HG02642 (cell line): ENCODE results near the gene KRT1.

Source experiments
- ATAC-seq: cut with Tn5 transposase; IDR thresholded peaks from one replicate; pipeline ENCODE4 v1.9.1; 2021; ENCODE audit warnings: mild to moderate bottlenecking; ENCODE audit not compliant: unreplicated experiment, poor library complexity

The KRT1 gene

DNA sequence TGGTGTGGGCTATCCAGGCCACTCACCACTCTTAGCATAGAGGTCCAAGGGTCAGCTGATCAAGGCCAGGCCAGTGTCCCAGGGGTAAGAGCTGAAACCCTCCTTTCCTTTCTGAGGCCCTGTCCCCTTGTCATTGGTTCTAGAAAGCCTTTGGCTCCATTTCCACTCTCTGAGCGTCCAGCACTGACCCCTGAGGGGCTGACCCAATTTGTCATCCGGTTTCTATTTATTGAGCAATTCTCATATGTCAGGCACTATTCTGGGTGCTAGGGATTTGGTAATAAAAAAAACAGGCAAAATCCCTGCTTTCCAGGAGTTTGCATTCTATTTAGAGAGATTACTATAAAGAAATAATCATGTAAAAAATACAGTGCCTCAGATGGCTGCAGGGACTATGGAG lies 19.8 kb upstream of the KRT1 start:
- no peak for ATAC-seq

- ATAC-seq, result no peak
These were observed 19.2 kb upstream of the KRT1 start for GRCh38 chr12:52699373-52699772.

DNA sequence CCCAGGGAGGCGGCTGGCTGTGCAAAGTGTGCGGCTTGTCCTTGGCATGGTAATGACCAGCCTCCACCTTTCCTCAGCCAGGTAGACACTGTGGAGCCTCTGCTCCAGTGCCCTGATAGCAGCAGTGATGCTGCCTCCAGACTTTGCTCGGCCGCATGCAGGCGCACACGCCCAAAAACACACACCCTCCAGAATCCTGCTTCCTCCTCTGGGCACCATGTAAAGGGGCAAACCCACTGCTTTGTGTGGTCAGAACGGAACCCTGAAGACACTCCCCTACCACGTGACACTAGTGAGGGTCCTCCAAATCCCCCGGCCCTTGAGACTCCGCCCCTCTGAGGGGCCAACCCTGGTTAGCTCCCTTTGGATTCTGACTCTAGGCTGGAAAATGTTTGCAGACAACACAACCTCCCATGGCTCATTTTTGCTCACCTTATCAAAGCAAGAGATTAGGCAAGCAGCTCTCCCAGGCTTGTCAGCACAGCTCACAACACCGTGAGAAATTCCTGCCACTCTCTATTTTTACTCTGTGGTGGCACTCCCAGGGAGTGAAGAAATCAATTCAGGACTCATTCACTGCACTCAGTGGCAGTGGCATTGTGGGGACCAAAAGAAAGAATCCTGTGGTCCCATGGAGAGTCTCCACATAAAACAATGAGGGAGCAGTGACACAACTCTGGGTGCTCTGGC lies 18.6 kb upstream of the KRT1 start:
- ATAC-seq, result no peak

DNA sequence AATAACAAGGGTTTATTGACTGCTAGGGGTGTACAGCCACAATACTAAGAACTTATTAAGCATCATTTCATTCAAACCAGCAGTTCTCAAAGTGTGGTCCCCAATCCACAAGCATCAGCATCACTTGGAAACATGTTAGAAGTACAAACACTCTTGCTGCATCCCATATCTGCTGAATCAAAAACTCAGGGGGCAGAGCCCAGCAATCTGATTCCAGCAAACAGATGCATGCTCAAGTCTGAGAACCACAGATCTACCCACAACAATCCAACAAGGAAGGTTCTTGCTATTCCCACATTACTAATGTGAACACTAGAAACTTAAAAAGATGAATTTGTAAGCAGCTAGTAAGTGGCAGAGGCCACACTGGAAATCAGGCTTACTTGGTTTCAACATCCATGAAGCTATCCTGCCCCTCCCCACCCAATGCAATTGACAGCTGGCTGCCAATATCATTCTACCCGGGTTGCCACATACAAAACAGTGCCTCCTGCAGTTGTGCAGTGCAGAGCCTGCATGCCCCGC lies 16.9 kb upstream of the KRT1 start:
- ATAC-seq, result no peak

- ATAC-seq, result no peak
These were observed 16.4 kb upstream of the KRT1 start for GRCh38 chr12:52696588-52696987.

DNA sequence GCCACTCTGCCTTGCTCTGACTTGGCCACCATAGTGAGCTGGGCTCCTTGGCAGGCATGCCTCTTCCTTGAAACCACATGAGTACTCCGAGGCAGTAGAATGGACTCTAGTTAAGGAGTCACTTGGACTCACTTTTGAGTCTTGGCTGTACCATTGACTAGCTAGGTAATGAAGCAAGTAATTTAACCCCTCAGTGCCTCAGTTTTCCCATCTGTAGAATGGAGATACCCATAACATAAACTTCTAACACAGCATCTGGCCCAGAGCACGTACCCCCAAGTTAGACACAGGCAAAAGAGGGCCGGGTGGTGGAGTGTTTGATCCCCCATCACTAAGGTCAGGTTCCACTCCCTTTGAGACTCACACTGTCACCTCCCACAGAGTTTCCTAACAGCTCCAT lies 14.8 kb upstream of the KRT1 start:
- no peak for ATAC-seq

DNA sequence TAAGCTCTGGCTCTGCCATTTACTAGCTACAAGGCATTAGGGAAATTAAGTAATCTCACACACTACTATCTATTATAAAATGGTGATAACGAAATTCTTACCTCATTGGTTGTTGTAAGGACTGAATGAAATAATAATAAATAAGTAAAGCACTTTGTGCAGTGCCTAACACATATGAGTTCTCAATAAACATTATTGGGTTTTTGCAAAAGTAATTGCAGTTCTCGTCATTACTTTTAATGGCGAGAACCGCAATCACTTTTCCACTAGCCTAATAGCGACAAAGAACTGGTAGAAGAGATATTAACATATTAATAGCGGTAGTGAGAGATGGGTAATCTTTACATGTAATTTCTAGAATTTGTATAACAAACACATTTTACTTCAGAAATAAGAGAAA lies 13.9 kb upstream of the KRT1 start:
- no peak for ATAC-seq

DNA sequence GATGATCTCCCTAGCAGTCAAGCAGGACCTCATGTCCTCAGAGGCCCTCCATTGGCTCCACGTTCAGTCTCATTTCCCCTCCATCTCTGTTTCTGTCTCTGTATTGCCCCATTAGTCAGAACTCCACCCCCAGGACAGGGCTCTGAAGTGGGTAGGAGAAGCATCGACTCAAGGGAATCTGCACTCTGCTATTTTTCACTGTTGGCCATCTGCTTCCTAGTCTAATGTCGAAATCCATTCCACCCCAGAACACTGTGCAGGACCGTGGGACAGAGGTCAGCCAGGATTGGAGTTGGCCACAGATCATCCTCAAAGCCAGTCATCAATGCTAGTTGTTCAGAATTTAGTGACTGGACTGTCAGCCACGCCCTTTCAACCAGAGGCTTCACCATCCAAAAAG lies 13.1 kb upstream of the KRT1 start:
- no peak for ATAC-seq

- no peak for ATAC-seq
These were observed 12.0 kb upstream of the KRT1 start for GRCh38 chr12:52692254-52692653.

DNA sequence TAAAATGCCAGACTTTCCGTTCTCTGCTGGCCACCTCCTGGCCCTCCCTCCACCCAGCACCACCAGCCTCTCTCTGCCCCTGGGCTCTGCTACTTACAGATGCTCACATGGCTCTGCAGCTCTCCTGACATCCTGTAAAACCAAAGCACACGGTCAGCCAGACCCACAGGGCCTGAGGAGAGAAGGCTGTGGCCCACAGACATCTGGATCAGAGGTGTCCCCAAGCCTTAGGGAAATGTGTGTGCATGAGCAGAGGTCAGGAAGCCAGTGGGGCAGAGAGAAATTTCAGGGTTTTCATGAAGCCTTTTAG lies 11.6 kb upstream of the KRT1 start:
- no peak for ATAC-seq

GRCh38 chr12:52691076-52691840 lies 11.1 kb upstream of the KRT1 start:
- no peak for ATAC-seq

GRCh38 chr12:52690351-52691075 lies 10.3 kb upstream of the KRT1 start:
- ATAC-seq, result no peak

DNA sequence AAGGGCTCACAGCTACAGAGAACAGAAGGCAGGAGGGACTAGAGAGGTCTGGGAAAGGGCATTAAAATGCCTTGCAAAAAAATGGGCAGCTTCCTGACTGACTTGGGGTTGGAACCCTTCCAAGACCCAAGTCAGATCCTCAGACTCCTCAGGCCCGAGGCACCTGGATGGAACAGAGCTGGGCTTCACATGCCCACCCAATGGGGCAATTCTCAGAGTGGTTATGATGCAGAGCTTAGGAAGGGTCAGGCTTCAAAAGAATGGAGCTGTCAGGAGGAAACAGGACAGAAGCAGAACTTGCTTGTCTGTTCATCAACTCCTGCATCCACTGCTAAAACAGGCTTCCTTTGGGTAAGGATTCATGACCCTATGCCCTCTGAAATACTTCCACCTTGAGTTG lies 9.7 kb upstream of the KRT1 start:
- ATAC-seq, result no peak

DNA sequence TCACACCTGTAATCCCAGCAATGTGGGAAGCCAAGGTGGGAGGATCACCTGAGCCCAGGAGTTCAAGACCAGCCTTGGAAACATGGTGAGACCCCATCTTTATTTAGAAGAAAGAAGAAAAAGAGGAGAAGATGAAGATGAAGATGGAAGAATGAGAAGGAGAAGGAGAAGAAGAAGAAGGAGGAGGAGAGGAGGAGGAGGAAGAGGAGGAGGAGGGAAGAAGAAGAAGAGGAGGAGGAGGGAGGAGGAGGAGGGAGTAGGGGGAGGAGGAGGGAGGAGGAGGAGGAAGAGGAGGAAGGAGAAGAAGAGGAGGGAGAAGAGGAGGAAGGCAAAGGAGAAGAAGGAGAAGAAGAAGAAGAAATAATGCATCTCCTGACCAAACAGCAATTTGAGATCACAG lies 9.0 kb upstream of the KRT1 start:
- no peak for ATAC-seq

DNA sequence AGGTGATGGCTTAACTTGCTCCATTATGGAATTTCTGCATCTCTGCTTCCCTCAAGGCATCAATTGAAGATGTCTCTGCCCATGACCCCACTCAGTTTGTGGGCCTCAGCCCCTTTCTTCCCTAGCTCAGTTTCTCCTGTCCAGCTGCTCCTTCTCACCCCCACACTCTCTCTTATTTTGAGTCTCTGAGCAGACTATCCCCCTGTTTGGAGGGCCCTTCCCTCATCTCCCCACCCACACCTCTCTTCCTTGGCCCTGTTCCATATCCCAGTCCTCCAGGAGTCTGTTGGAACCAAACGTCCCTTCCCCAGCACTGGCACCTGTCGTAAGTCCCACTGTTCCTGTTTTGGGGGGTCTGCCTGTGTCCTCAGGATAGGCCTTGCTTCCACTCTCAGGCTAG lies 8.3 kb upstream of the KRT1 start:
- ATAC-seq, result no peak

- no peak for ATAC-seq
These were observed 7.5 kb upstream of the KRT1 start for GRCh38 chr12:52687497-52688385.

GRCh38 chr12:52686756-52687487 lies 6.7 kb upstream of the KRT1 start:
- ATAC-seq, result no peak

DNA sequence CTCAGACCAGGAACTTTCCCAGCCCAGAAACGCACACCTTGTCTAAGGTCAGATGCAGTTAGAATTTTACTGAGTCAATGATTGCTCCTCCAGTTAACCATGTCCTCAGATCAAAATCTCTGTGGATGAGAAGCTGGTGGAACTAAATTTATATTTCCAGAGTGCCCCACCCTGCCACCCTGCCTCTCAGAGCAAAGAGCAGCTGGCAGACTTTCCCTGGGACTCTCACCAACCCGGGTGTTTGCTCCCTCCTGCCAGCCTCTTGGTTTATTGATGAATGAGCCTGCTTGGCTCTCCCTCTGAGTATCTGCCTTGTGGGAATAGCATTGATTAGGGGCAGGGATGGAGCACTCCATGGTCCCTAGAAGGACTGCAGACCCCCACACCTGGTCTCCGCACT lies 5.9 kb upstream of the KRT1 start:
- no peak for ATAC-seq

GRCh38 chr12:52685406-52685890 lies 5.2 kb upstream of the KRT1 start:
- ATAC-seq, result no peak

DNA sequence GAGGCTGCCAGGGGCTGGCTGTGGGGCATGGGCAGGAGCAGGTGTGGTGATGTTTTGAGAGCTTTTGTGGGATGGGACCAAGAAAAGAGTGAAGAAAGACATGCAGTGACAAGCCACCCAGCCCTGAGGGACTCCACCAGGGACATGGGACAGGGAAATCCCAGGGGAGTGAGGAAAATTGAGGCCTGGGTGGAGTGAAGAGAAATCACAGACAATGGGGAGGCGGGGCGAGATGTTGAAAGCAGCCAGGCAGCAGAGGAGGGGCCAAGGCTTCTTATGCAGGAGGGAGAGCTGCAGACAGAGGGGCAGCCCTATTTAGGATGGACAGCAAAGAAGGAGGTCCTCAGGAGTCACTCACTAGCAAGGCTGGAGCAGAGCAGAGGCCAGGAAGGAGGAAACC lies 4.2 kb upstream of the KRT1 start:
- ATAC-seq, result no peak
